ENCODE data around the gene MED31.
"Not testable (repeated sequence)": the region's sequence is repeated elsewhere in the genome, so short reads cannot be mapped to it uniquely, and the experiment has no call there.

Gene MED31

GRCh38 chr17:6660805-6661463, 9.5 kb upstream of the MED31 start:
- Histone ChIP-seq H2BK15ac (ENCODE audit: low read length) (no peak overlapping the region), H4K8ac (ENCODE audit: low read depth, low read length) (no peak overlapping the region), H2AFZ (ENCODE audit: low read length) (no peak overlapping the region), H3K4me1 (ENCODE audit: control insufficient read depth in 2 of 2, insufficient read depth in 1 of 2, low read depth in 1 of 2, low read length in 2 of 2) (peaks cover 0 to 4% of the 10 kb centered on the region in 2 donors), H3K18ac (ENCODE audit: low read length) (no peak overlapping the region), H3K36me3 (replicated peaks in 1 of 2; ENCODE audit: control insufficient read depth in 2 of 2, insufficient read depth in 2 of 2, low read length in 2 of 2) (no peaks in the 10 kb centered on the region), H3K4ac (ENCODE audit: low read length) (no peak overlapping the region), H2BK120ac (ENCODE audit: low read depth, low read length) (no peak overlapping the region), H4K91ac (ENCODE audit: low read depth, low read length, poor library complexity) (no peak overlapping the region), H3K4me3 (ENCODE audit: low read length in 2 of 2) (no peak overlapping the region), H2AK5ac (ENCODE audit: low read depth, low read length) (no peak overlapping the region), H3K9ac (ENCODE audit: low read depth, low read length, poor library complexity) (no peak overlapping the region), H3K14ac (ENCODE audit: low read length) (no peak overlapping the region), H3K27ac (replicated peaks; ENCODE audit: low read length) (no peak overlapping the region), H3K27me3 (ENCODE audit: control insufficient read depth in 3 of 3, insufficient read depth in 3 of 3, low read depth in 1 of 3, low read length in 3 of 3) (peaks cover 0 to 61% (median 15%) of the 10 kb centered on the region in 3 experiments), H3K79me1 (ENCODE audit: low read depth, low read length) (no peaks in the 10 kb centered on the region), H3K23ac (ENCODE audit: low read depth, low read length, poor library complexity) (no peak overlapping the region), H2BK12ac (ENCODE audit: low read length) (no peak overlapping the region), H3K9me3 (replicated peaks in 1 of 2; ENCODE audit: control insufficient read depth in 2 of 2, insufficient read depth in 1 of 2, low read depth in 1 of 2, low read length in 2 of 2) (no peaks in the 10 kb centered on the region), H2BK5ac (ENCODE audit: low read length) (no peak overlapping the region), H3K4me2 (ENCODE audit: insufficient read depth, low read length, poor library complexity, severe bottlenecking) (no peak overlapping the region)
- WGBS, 2 donors (ENCODE audit: extremely low coverage in 2 of 2, insufficient read length in 2 of 2, insufficient replicate concordance in 1 of 2) = no CpG with 5 or more reads among the region's 11 CpGs
- no peak for DNase-seq (ENCODE audit: low spot score)

- Histone ChIP-seq H3K18ac (ENCODE audit: low read length) (no peak overlapping the region), H3K4me3 (ENCODE audit: low read length in 2 of 2) (no peak overlapping the region), H2AK5ac (ENCODE audit: low read depth, low read length) (no peak overlapping the region), H3K27ac (replicated peaks; ENCODE audit: low read length) (no peak overlapping the region), H3K4me2 (ENCODE audit: insufficient read depth, low read length, poor library complexity, severe bottlenecking) (no peak overlapping the region), H4K8ac (ENCODE audit: low read depth, low read length) (no peak overlapping the region), H2BK120ac (ENCODE audit: low read depth, low read length) (no peak overlapping the region), H2BK5ac (ENCODE audit: low read length) (no peak overlapping the region), H3K27me3 (ENCODE audit: control insufficient read depth in 3 of 3, insufficient read depth in 3 of 3, low read depth in 1 of 3, low read length in 3 of 3) (peaks cover 0 to 65% (median 21%) of the 10 kb centered on the region in 3 experiments), H4K91ac (ENCODE audit: low read depth, low read length, poor library complexity) (no peak overlapping the region), H3K36me3 (replicated peaks in 1 of 2; ENCODE audit: control insufficient read depth in 2 of 2, insufficient read depth in 2 of 2, low read length in 2 of 2) (no peaks in the 10 kb centered on the region), H3K4me1 (ENCODE audit: control insufficient read depth in 2 of 2, insufficient read depth in 1 of 2, low read depth in 1 of 2, low read length in 2 of 2) (peaks cover 3 to 7% of the 10 kb centered on the region in 2 donors), H3K23ac (ENCODE audit: low read depth, low read length, poor library complexity) (no peak overlapping the region), H3K4ac (ENCODE audit: low read length) (no peak overlapping the region), H2AFZ (ENCODE audit: low read length) (no peak overlapping the region), H2BK15ac (ENCODE audit: low read length) (no peak overlapping the region), H3K9me3 (replicated peaks in 1 of 2; ENCODE audit: control insufficient read depth in 2 of 2, insufficient read depth in 1 of 2, low read depth in 1 of 2, low read length in 2 of 2) (no peaks in the 10 kb centered on the region), H3K14ac (ENCODE audit: low read length) (no peak overlapping the region), H3K79me1 (ENCODE audit: low read depth, low read length) (no peaks in the 10 kb centered on the region), H3K9ac (ENCODE audit: low read depth, low read length, poor library complexity) (no peak overlapping the region), H2BK12ac (ENCODE audit: low read length) (no peak overlapping the region)
- DNase-seq (ENCODE audit: low spot score) = no peak
- WGBS, 2 donors (ENCODE audit: extremely low coverage in 2 of 2, insufficient read length in 2 of 2, insufficient replicate concordance in 1 of 2) = no CpG with 5 or more reads among the region's 9 CpGs
These were observed 8.7 kb upstream of the MED31 start for GRCh38 chr17:6660101-6660500.

- no CpG with 5 or more reads among the region's 5 CpGs for whole genome bisulfite sequencing, 2 donors (ENCODE audit: extremely low coverage in 2 of 2, insufficient read length in 2 of 2, insufficient replicate concordance in 1 of 2)
- not testable (repeated sequence) for DNase-seq (ENCODE audit: low spot score)
These were observed 7.0 kb upstream of the MED31 start for GRCh38 chr17:6658411-6658810.

DNA sequence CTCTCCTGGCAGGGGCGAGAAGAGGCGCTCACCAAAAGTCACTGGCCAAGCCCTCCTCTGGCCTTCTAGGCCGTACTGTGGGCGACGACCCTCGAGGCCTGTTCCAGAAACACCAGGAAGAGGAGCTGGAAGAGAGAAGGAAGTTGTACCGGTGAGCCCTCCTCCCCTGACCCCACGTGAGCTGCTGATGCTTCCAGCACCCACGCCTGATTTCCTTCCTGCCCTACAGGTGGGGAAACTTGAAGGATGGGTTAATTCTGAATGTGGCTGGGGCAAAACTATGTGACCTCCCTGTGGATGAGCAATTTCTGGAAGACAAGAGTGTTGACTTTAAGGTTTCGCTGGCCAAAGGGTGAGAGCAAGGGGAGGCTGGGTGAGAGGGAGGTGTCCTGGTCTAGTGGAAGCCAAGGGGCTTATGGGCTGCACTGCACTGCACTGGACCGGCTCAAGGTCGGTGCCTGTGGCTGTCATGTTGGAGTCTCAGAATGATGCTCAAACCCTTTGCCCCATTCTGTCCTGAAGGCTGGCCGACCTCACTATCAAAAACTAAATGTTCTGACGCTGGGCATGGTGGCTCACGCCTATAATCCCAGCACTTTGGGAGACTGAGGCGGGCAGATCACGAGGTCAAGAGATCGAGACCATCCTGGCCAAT, 6.4 kb upstream of the MED31 start:
- peaks cover 12 to 20% of the 10 kb centered on the region in 2 donors for H3K4me1 ChIP-seq (ENCODE audit: control insufficient read depth in 2 of 2, insufficient read depth in 1 of 2, low read depth in 1 of 2, low read length in 2 of 2)
- H2BK120ac ChIP-seq (ENCODE audit: low read depth, low read length) = no peak overlapping the region
- H2BK12ac ChIP-seq (ENCODE audit: low read length) = no peak overlapping the region
- H3K4me3 ChIP-seq (ENCODE audit: low read length in 2 of 2) = peak overlapping the region in 1 of 2 donors; percentile 35
- no peaks in the 10 kb centered on the region for H3K79me1 ChIP-seq (ENCODE audit: low read depth, low read length)
- H2AFZ ChIP-seq (ENCODE audit: low read length) = peak overlapping the region; percentile 79
- no peak overlapping the region for H4K8ac ChIP-seq (ENCODE audit: low read depth, low read length)
- H2BK5ac ChIP-seq (ENCODE audit: low read length) = no peak overlapping the region
- no peak for DNase-seq (ENCODE audit: low spot score)
- no peak overlapping the region for H3K27ac ChIP-seq (replicated peaks; ENCODE audit: low read length)
- peak overlapping the region; percentile 84 for H3K18ac ChIP-seq (ENCODE audit: low read length)
- H2BK15ac ChIP-seq (ENCODE audit: low read length) = no peak overlapping the region
- H3K14ac ChIP-seq (ENCODE audit: low read length) = no peak overlapping the region
- H3K9ac ChIP-seq (ENCODE audit: low read depth, low read length, poor library complexity) = no peak overlapping the region
- no peaks in the 10 kb centered on the region for H3K9me3 ChIP-seq (replicated peaks in 1 of 2; ENCODE audit: control insufficient read depth in 2 of 2, insufficient read depth in 1 of 2, low read depth in 1 of 2, low read length in 2 of 2)
- H3K4me2 ChIP-seq (ENCODE audit: insufficient read depth, low read length, poor library complexity, severe bottlenecking) = peak overlapping the region; percentile 24
- no peak overlapping the region for H4K91ac ChIP-seq (ENCODE audit: low read depth, low read length, poor library complexity)
- H2AK5ac ChIP-seq (ENCODE audit: low read depth, low read length) = peak overlapping the region; percentile 67
- H3K4ac ChIP-seq (ENCODE audit: low read length) = no peak overlapping the region
- WGBS, 2 donors (ENCODE audit: extremely low coverage in 2 of 2, insufficient read length in 2 of 2, insufficient replicate concordance in 1 of 2) = no CpG with 5 or more reads among the region's 18 CpGs
- no peak overlapping the region for H3K23ac ChIP-seq (ENCODE audit: low read depth, low read length, poor library complexity)
- peaks cover 0 to 70% (median 32%) of the 10 kb centered on the region in 3 experiments for H3K27me3 ChIP-seq (ENCODE audit: control insufficient read depth in 3 of 3, insufficient read depth in 3 of 3, low read depth in 1 of 3, low read length in 3 of 3)
- no peaks in the 10 kb centered on the region for H3K36me3 ChIP-seq (replicated peaks in 1 of 2; ENCODE audit: control insufficient read depth in 2 of 2, insufficient read depth in 2 of 2, low read length in 2 of 2)

More at GRCh38 chr17:6658411-6658810, 7.0 kb upstream of the MED31 start:
- not testable (repeated sequence) for H3K4ac ChIP-seq (ENCODE audit: low read length); H2AFZ ChIP-seq (ENCODE audit: low read length); H3K9ac ChIP-seq (ENCODE audit: low read depth, low read length, poor library complexity); H3K27ac ChIP-seq (replicated peaks; ENCODE audit: low read length); H3K18ac ChIP-seq (ENCODE audit: low read length); H2BK120ac ChIP-seq (ENCODE audit: low read depth, low read length); H3K4me2 ChIP-seq (ENCODE audit: insufficient read depth, low read length, poor library complexity, severe bottlenecking); H3K23ac ChIP-seq (ENCODE audit: low read depth, low read length, poor library complexity); H4K91ac ChIP-seq (ENCODE audit: low read depth, low read length, poor library complexity); H4K8ac ChIP-seq (ENCODE audit: low read depth, low read length); H2AK5ac ChIP-seq (ENCODE audit: low read depth, low read length); H2BK12ac ChIP-seq (ENCODE audit: low read length); H3K14ac ChIP-seq (ENCODE audit: low read length); H2BK15ac ChIP-seq (ENCODE audit: low read length); H3K79me1 ChIP-seq (ENCODE audit: low read depth, low read length); H3K4me3 ChIP-seq (ENCODE audit: low read length in 2 of 2); H3K36me3 ChIP-seq (replicated peaks in 1 of 2; ENCODE audit: control insufficient read depth in 2 of 2, insufficient read depth in 2 of 2, low read length in 2 of 2); H2BK5ac ChIP-seq (ENCODE audit: low read length); H3K9me3 ChIP-seq (replicated peaks in 1 of 2; ENCODE audit: control insufficient read depth in 2 of 2, insufficient read depth in 1 of 2, low read depth in 1 of 2, low read length in 2 of 2)
- H3K27me3 ChIP-seq (ENCODE audit: control insufficient read depth in 3 of 3, insufficient read depth in 3 of 3, low read depth in 1 of 3, low read length in 3 of 3) = peaks cover 0 to 72% (median 32%) of the 10 kb centered on the region in 3 experiments
- H3K4me1 ChIP-seq (ENCODE audit: control insufficient read depth in 2 of 2, insufficient read depth in 1 of 2, low read depth in 1 of 2, low read length in 2 of 2) = peaks cover 12 to 19% of the 10 kb centered on the region in 2 donors
